HPDE6-E6E7 (cell line): ENCODE results near the gene JSRP1.

ENCODE experiments used
- DNase-seq: peaks from one replicate; pipeline ENCODE4 v3.0.0; 2011; ENCODE audit warnings: missing footprints; ENCODE audit errors: extremely low spot score

Gene JSRP1

DNA sequence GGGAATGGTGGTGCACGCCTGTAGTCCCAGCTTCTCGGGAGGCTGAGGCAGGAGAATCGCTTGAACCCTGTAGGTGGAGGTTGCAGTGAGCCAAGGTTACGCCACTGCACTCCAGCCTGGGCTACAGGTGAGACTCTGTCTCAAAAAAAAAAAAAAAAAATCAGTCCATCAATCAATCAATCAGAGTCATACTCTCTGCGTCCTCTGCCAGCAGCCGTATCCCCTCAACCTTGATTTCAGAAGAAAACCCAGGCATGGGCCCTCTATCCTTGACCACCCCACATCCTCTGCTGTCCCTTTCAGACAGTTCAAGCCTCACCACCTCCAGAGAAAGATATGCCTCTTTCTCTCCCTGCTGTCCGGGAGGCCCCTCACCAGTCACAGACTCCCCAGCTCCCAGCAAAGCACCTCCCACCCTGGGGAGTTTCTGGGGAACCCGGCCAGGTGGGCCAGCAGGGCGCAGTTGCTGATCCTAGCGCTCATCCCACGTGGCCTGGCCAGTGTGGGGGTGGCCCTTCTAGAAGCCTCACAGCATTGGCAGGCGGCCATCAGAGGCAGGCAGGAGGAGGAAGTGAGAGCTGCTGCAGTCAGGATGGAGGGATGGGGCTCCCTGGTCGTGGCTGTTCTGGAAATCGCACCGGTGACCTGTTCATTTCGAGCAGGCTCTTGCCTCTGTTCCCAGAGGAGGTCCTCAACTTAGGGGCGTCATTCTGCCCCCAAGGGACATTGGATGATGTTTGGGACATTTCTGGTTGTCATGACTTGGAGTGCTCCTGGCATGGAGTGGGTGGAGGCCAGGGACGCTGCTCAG, 10.2 kb upstream of the JSRP1 start:
- peak; percentile 40 for DNase-seq

DNA sequence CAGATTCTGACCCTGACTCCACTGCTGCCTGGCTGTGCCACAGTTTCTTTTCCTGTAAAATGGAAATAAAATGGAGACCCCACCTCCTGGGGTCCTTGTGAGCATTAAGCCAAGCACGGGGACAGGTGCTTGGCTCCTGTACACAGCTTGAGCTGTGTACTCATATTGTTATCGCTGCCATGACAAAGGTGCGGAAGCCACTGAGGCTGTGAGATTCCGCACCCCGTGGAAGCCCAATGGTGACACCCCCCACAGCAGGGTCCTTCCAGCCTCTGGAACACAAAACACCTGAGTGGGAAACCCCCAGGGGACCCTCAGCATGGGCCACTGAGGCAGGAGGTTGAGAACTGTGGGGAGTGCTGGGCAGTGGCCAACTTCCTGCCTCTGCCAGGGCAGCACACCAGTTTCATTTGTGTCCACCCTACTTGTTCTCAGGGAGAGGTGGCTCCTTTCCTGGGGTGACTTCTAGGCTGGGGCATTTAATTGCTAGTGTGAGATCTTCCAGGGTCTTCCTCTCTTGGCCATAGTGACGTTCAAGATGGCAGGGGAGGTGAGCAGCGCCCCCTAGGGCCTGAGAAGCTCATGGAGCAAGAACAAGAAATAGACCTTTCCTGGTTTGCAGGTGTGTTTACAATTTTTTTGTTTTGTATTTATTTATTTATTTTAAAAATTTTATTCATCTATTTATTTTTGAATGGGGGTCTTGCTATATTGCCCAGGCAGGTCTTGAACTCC, 5.4 kb upstream of the JSRP1 start:
- no peak for DNase-seq

DNA sequence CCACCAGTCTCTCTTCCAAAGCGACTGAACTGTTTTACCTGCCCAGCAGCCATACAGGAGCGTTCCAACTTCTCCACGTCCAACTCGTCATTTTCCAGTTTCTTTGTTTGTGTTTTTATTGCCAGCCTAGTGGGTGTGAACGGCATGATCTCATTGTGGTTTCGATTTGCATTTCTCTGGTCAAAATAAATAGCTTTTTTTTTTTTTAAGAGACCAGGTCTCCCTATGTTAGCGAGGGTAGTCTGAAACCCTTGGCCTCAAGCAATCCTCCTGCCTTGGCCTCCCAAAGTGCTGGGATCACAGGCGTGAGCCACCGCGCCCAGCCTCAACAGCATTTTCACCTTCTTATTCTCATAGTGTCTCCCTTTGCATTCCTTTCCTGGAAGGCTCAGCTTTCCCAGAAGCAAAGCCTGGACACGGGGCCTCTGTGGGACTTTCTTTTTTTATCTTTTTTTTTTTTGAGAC, 4.2 kb upstream of the JSRP1 start:
- no peak for DNase-seq

DNA sequence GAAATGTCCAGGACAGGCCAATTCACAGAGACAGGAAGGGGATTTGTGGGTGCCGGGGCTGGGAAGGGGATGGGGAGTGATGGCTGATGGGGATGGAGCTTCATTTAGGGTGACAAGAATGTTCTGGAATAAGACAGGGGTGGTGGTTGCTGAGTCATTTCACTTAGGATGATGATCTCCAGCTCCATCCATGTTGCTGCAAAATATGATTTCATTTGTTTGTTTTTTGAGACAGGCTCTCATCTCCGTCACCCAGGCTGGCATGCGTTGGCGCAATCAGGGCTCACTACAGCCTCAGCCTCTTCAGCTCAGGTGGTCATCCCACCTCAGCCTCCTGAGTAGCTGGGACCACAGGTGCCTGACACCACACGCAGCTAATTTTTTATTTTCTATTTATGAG, 3.1 kb upstream of the JSRP1 start:
- DNase-seq = no peak

DNA sequence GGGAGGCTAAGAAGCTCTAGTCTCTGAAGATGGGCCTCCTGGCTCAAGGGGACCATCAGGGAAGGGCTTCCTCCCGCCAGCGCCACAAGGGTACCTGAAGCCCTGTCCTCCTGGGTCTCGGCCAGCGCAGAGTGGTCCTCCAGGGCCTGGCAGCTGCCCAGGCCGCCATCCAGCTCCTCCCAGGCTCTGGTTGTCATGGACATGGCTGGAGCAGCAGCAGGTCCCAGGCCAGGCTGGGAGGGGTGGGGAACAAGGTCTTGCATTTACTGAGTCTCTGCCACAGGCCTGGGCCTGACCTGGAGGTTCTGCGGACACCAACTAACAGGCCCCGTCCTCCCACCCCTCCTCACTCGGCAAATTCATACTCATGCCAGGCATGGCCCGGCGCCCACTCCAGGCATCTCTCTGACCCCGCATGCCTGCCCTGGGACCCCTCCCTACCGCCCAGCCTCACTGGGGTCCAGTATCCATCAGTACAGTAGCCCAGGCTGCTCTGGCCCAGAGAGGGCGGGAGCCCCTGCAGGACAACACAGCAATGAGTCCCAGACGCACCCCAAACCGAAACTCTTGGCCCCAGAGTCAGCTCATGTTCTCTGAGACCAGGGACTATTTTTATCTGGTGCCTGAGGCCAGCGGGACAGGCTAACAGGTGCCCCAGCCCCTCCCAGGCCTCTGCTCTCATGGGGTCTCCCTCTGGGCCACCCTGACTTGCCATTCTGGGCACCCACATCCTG, 938 bp downstream of the JSRP1 start:
- DNase-seq = no peak

DNA sequence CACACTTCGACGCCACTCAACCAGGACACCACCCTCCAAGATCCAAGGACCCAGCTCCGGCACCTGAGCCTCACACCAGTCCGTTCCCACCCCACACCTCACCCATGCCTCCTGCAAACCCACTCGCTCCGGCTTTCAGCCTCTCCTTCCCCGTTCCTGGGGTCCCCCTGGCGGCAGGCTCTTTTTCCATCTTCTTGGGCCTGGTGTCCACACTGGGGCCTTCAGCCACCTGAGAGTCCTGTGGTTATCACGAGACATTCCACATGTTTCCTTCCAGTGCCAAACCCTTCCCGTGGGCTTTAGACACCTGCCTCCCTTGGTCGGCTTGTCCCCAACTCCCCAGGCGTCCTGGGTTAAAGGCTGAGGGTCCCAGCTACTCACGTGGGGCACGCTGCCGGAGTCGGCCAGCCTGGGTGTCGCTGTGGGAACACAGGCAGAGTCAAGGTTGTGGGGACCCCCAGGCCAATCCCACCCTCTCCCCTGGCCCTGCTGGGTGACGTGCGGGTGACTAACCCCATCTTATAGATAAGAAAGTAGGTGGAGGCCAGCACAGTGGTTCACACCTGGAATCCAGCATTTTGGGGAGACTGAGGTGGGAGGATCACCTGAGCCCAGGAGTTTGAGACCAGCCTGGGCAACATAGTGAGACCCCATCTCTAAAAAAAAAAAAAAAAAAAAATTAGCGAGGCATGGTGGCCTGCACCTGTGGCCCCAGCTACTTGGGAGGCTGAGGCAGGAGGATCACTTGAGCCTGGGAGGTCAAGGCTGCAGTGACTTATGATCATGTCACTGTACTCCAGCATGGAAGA, 1.9 kb downstream of the JSRP1 start:
- no peak for DNase-seq

DNA sequence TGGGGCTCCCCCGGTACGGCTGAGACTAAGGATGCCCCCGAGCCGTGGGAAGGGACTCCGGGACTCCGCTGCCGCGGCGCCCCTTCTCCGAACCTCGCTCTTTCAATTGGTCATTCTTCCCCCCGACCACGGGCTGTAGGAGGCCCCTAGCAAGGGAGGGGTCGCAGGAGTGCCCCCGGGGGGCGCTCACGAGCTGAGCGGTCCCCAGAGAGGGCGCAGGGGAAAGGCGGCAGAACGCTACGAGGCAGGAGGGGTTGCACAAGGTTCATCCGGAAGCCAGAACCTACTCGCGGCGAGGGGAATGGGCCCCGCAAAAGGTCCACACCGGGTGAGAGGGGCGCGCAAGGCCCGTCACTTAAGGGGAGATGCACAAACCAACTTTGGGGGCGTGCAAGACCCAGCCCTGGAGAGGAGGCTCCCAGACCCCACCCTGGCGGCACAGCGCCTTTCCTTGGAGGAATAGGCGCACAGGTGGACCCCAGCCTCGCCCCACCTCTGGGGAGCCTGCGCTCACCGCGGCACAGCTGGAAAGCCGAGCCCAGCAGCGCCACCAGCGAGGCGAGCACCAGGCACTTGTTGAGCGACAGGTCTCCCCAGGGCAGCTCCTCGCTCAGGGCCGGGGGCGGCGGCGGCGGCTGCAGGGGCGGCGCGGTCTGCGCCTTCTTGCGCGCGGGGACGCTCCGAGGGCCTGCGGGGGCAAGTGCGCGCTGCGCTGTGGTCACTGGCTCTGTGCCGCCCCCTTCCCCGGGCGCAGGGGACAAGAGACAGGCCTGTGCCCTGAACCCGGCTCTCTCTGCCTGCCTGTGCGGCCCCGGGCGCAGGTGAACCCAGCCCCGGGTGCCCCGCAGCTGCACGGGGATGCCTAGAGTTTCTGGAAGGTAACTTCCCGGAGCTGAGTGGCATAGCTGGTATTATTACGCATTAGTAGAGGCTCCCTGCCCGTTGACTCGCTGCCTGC, 2.8 kb downstream of the JSRP1 start:
- DNase-seq = no peak

DNA sequence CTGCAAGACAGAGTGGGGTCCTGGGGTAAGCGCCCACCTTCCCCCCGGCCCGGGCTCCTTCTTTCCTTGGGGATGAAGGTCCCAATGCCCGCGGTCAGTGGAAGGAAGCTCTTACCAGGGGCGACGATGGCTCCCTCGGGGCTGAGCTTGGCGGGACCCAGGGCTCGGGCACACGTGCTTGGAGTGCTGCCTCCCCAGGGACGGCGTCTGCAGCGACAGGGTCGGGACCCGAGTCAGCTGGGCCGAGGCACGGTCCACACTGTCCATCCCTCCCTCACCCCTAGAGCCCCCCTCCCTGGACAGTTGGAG, 3.5 kb downstream of the JSRP1 start:
- DNase-seq = no peak

DNA sequence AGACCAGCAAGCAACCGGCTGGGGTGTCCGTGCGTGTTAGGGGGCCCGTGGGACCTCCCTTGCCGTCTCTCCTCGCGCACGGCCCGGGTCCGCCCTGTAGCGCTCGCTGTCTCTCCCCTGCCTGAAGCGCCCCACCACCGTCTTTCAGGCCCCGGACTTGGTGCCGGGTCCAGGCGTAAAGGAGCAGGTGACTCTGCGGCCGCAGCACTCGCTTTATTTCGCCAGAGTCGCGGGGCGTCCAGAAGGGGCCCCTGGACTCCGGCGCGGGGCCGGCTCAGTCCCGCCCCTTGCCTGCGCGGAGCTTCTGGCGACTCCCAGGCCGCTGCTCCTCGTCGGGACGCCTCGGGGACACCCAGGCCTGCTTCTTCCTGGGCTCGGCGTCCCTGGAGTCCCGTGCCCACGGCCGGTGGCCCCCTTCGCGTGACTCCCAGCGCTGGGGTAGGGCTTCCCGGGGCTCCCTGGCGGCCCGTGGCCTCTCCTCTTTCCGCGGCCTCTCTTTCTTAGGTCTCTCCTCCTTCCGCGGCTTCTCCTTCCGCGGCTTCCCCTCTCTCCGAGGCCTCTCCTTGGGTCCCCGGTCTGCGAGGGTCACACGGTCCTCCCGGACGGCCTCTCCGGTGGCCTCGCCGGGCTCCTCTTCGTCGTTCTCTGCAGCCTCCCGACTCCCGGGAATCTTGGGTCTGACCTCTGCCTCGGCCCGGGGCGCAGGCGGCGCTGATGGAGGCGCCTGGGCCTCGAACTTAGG, 4.0 kb downstream of the JSRP1 start:
- no peak for DNase-seq

DNA sequence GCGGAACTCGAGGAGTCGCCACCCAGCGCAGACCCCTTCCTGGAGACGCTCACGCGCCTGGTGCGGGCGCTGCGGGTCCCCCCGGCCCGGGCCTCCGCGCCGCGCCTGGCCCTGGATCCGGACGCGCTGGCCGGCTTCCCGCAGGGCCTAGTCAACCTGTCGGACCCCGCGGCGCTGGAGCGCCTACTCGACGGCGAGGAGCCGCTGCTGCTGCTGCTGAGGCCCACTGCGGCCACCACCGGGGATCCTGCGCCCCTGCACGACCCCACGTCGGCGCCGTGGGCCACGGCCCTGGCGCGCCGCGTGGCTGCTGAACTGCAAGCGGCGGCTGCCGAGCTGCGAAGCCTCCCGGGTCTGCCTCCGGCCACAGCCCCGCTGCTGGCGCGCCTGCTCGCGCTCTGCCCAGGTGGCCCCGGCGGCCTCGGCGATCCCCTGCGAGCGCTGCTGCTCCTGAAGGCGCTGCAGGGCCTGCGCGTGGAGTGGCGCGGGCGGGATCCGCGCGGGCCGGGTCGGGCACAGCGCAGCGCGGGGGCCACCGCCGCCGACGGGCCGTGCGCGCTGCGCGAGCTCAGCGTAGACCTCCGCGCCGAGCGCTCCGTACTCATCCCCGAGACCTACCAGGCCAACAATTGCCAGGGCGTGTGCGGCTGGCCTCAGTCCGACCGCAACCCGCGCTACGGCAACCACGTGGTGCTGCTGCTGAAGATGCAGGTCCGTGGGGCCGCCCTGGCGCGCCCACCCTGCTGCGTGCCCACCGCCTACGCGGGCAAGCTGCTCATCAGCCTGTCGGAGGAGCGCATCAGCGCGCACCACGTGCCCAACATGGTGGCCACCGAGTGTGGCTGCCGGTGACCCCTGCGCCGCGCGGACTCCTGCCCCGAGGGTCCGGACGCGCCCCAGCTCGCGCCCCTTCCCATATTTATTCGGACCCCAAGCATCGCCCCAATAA, 4.8 kb downstream of the JSRP1 start:
- DNase-seq = no peak

DNA sequence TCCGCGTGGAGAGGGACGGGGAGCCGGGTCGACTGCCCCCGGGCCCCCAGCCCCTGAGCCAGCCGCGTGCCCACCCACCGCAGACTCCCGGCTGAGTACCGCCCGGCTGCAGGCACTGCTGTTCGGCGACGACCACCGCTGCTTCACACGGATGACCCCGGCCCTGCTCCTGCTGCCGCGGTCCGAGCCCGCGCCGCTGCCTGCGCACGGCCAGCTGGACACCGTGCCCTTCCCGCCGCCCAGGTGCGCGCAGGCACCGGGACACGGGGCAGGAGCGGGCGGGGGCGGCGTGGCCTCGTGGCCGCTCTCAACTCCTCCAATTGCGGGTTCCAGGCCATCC, 5.5 kb downstream of the JSRP1 start:
- DNase-seq = no peak

DNA sequence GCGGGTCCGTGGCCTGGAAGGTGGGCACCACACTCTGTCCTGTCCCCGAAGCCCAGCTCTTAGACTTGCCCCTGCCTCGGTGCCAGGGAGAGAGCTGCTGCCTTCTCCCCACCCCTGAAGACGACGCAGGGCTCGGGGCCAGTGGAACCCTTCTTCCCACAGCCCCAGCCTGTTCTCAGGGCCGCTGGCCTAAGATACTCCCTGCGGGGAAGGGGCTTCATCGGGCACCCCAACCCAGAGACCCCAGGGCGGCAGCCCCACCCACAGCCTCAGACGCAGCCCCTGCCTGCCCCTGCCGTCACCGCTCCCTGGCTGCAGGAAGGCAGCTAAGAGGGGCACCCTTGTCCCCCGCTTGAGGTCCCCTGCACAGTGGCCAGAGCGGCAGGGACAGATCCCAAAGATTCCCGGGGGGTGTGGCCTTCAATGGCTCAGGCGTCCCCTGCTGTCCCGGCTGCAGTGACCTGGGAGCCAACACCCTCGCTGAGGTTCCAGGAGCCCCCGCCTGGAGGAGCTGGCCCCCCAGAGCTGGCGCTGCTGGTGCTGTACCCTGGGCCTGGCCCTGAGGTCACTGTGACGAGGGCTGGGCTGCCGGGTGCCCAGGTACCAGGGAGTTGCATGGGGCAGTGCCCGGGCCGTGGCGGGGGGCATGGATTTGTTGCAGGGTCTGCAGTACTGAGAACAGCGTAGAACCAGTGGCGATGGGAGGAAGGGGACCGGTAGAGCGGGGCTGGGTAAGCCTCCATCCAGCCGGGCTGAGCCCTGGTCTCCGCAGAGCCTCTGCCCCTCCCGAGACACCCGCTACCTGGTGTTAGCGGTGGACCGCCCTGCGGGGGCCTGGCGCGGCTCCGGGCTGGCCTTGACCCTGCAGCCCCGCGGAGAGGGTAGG, 6.1 kb downstream of the JSRP1 start:
- DNase-seq = no peak

DNA sequence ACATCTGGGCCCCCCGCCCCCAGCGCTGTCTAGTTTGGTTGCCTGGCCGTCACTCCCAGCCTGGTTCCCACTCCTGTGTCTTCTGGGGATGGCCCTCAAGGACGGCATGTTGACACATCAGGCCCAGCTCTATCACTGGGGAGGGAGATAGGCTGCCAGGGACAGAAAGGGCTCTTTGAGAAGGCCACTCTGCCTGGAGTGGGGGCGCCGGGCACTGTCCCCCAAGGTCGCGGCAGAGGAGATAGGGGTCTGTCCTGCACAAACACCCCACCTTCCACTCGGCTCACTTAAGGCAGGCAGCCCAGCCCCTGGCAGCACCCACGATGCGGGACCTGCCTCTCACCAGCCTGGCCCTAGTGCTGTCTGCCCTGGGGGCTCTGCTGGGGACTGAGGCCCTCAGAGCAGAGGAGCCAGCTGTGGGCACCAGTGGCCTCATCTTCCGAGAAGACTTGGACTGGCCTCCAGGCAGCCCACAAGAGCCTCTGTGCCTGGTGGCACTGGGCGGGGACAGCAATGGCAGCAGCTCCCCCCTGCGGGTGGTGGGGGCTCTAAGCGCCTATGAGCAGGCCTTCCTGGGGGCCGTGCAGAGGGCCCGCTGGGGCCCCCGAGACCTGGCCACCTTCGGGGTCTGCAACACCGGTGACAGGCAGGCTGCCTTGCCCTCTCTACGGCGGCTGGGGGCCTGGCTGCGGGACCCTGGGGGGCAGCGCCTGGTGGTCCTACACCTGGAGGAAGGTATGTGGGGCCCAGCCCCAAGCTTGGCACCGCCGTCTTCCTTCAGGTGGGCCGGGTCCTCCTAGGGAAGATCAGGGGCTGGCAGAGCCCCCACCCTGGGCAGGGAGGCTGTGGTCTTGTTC, 7.0 kb downstream of the JSRP1 start, which contains the start of gene AMH:
AMH (plus strand) TSS at position 314 of the 857 bp plus-strand sequence; CDS start at position 324, 10 bp downstream.
- DNase-seq = no peak

DNA sequence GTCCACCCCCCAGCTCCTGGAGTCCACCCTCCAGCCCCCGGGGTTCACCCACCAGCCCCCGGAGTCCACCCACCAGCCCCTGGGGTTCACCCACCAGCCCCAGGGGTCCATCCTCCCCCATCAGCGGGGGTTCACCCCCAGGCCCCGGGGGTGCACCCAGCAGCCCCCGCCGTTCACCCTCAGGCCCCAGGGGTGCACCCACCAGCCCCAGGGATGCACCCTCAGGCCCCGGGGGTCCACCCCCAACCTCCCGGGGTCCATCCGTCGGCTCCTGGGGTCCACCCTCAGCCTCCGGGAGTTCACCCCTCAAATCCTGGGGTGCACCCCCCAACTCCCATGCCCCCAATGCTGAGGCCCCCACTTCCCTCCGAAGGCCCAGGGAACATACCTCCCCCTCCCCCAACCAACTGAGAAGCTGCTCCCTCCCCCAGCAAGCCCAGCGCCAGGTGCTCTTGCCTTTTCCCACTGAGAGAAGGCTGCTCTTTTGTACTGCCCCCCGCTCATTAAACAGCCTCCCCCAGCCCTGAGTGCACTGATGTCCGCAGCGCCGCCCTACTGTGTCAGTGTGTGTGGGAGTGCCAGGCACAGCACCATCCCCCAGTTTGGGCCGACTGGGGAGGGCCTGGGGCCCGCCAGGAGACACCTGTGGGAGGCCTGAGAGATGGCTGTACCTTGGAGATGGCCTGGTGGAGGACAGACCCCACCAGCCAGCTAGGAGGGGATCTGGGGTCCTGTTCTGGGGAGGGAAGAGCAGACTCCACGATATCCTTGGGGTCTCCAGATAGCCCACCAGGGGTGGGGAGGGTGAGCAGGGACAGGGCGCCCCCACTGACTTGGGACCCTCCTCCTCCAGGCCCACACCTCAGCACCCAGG, 7.8 kb downstream of the JSRP1 start:
- no peak for DNase-seq

DNA sequence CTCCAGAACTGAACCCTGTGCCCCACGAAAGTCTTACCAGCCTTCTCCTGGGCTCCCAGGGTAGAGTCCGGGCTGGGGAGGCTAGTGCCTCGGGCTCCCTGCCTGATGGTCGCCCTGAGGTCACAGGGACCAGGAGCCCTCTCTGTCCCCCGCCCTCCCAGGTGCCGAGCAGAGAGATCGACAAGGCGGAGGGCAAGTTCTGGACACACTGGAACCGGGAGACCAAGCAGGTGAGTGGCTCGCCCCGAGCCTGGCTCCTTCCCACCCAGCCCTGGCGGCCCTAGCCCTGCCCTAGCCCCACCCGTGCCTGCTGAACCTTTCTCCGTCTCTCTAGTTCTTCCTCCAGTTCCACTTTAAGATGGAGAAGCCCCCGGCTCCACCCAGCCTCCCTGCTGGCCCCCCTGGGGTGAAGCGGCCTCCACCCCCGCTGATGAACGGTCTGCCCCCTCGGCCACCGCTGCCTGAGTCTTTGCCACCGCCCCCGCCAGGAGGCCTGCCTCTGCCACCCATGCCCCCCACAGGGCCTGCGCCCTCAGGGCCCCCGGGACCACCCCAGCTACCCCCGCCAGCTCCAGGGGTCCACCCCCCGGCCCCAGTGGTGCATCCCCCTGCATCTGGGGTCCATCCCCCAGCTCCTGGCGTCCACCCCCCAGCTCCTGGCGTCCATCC, 8.7 kb downstream of the JSRP1 start:
- no peak for DNase-seq
